ENCODE data around the gene ATP13A1. TPM values are rescaled to one million over a fixed set of nuclear protein-coding genes. Genes with fewer than 3 reads are reported as not detected.

ATP13A1 gene
- total and polyA plus RNA-seq, 2 of the 8 experiments (the other 6 are each of a cell fraction or from before 2014, with no cell fraction given) = 33.0 to 64.2 TPM

DNA sequence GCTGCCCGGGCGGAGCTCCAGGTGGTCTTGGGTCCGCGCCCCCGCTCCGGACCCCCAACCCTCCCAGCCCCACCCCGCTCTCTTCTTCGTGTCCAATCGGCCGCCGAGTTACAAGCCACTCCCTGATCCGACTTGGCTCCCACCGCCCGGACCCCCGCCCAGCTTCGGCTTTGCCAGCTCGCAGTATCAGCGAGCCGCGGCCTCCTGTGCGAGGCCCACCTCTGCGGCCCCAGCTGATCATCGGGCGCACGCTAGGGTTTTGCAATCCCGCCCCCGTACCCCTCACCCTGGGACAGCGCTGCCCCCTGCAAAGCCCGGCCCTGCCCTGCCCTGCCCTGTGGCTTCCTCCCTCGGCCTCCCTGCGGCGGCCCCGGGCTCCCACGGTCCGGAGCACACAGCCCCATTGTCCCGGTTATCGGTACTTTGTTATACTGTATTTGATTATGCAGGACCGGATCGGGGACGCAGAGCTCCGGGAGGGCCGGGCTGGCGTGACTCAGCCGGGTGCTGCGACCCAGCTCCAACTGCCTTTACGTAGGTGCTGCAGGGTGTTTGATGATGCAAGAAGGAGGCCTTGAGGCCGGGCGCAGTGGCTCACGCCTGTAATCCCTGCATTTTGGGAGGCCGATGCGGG lies 34.9 kb downstream of the ATP13A1 start (continued):
- TF ChIP-seq POU5F1 (IDR thresholded peaks at IDR 0.05; ENCODE audit: low read depth, low read length) (no peak), TBP (IDR thresholded peaks at IDR 0.05; ENCODE audit: low read depth, low read length) (peak; percentile 58; the same call in 1 of the 2 replicates), EZH2 (IDR thresholded peaks at IDR 0.05; ENCODE audit: low read depth, low read length, severe bottlenecking) (no peak), ZNF274 (IDR thresholded peaks at IDR 0.05; ENCODE audit: borderline replicate concordance, extremely low read depth, low read length) (no peak)
